ENCODE data around the gene CYP4F3. TPM values are rescaled to one million over a fixed set of nuclear protein-coding genes. Genes with fewer than 3 reads are reported as not detected.
"Not testable (repeated sequence)": the region's sequence is repeated elsewhere in the genome, so short reads cannot be mapped to it uniquely, and the experiment has no call there.

Gene CYP4F3
- total RNA-seq, 1 donor from 2014 or later: not detected

- no peak for TF ChIP-seq CTCF (conservative IDR thresholded peaks at IDR 0.05; ENCODE audit: low read depth, low read length)
- no peak for DNase-seq (ENCODE audit: low read depth)
- H3K4me3 ChIP-seq (ENCODE audit: low read depth, low read length): no peak overlapping the region
These were observed 1.3 kb downstream of the CYP4F3 start for GRCh38 chr19:15641901-15642491.

- H3K4me3 ChIP-seq (ENCODE audit: low read depth, low read length): no peak overlapping the region
- no peak for DNase-seq (ENCODE audit: low read depth)
- no peak for TF ChIP-seq CTCF (conservative IDR thresholded peaks at IDR 0.05; ENCODE audit: low read depth, low read length)
These were observed 2.1 kb downstream of the CYP4F3 start for GRCh38 chr19:15642807-15643206.

GRCh38 chr19:15643387-15643786, 2.7 kb downstream of the CYP4F3 start:
- no peak for TF ChIP-seq CTCF (conservative IDR thresholded peaks at IDR 0.05; ENCODE audit: low read depth, low read length)
- H3K4me3 ChIP-seq (ENCODE audit: low read depth, low read length): no peak overlapping the region
- DNase-seq (ENCODE audit: low read depth): no peak

GRCh38 chr19:15644066-15644741, 3.5 kb downstream of the CYP4F3 start:
- no peak overlapping the region for H3K4me3 ChIP-seq (ENCODE audit: low read depth, low read length)

GRCh38 chr19:15644816-15645215, 4.1 kb downstream of the CYP4F3 start:
- no peak overlapping the region for H3K4me3 ChIP-seq (ENCODE audit: low read depth, low read length)
- TF ChIP-seq CTCF (conservative IDR thresholded peaks at IDR 0.05; ENCODE audit: low read depth, low read length): no peak
- no peak for DNase-seq (ENCODE audit: low read depth)

More at GRCh38 chr19:15644066-15644741, 3.5 kb downstream of the CYP4F3 start:
- DNase-seq (ENCODE audit: low read depth): no peak
- no peak for TF ChIP-seq CTCF (conservative IDR thresholded peaks at IDR 0.05; ENCODE audit: low read depth, low read length)

GRCh38 chr19:15649526-15649925, 8.8 kb downstream of the CYP4F3 start:
- no peak for TF ChIP-seq CTCF (conservative IDR thresholded peaks at IDR 0.05; ENCODE audit: low read depth, low read length)
- no peak overlapping the region for H3K4me3 ChIP-seq (ENCODE audit: low read depth, low read length)
- no peak for DNase-seq (ENCODE audit: low read depth)

- DNase-seq (ENCODE audit: low read depth): not testable (repeated sequence)
These were observed 9.4 kb downstream of the CYP4F3 start for GRCh38 chr19:15650123-15650522.

More at GRCh38 chr19:15650123-15650522, 9.4 kb downstream of the CYP4F3 start:
- not testable (repeated sequence) for H3K4me3 ChIP-seq (ENCODE audit: low read depth, low read length)
